ENCODE data around the gene PALM2AKAP2.

- no peak for TF ChIP-seq CTCF (IDR thresholded peaks at IDR 0.05)
- no peak for TF ChIP-seq POLR2A (IDR thresholded peaks at IDR 0.05)
Measured at GRCh38 chr9:109771796-109772531, 8.0 kb upstream of the PALM2AKAP2 start.

All from lower leg skin (tissue), 3 donors.